Effector memory CD8-positive, alpha-beta T cell (primary cell): ENCODE results near the gene IRX1.

Source experiments
- ATAC-seq: fragments of 150-1000 bp; cut with Tn5 transposase; replicated peaks from 2 replicates; pipeline ENCODE4 v1.10.0; 2021; ENCODE audit warnings: mild to moderate bottlenecking, moderate library complexity
- DNase-seq, 3 experiments: peaks; one replicate each; pipeline ENCODE4 v3.0.0; 2021
- H3K27ac Mint-ChIP-seq, 2 donors: one replicate each; pipeline ENCODE4 v1.8.0; 2022; ENCODE audit warnings: mild to moderate bottlenecking in 2 of 2, mixed read lengths in 2 of 2, moderate library complexity in 2 of 2
- H3K27me3 Mint-ChIP-seq, 2 donors: one replicate each; pipeline ENCODE4 v1.8.0; 2022; ENCODE audit warnings: mixed read lengths in 2 of 2
- H3K36me3 Mint-ChIP-seq: one replicate; pipeline ENCODE4 v1.8.0; 2022; ENCODE audit warnings: mild to moderate bottlenecking, moderate library complexity, mixed read lengths; ENCODE audit not compliant: insufficient read depth
- H3K4me1 Mint-ChIP-seq, 2 donors: one replicate each; pipeline ENCODE4 v1.8.0; 2022; ENCODE audit warnings: low read depth in 2 of 2, mixed read lengths in 2 of 2
- H3K4me3 Mint-ChIP-seq, 2 donors: one replicate each; pipeline ENCODE4 v1.8.0; 2022; ENCODE audit warnings: mild to moderate bottlenecking in 2 of 2, mixed read lengths in 2 of 2, moderate library complexity in 2 of 2
- H3K9me3 Mint-ChIP-seq, 2 donors: one replicate each; pipeline ENCODE4 v1.8.0; 2022; ENCODE audit warnings: mixed read lengths in 2 of 2

Gene IRX1

DNA sequence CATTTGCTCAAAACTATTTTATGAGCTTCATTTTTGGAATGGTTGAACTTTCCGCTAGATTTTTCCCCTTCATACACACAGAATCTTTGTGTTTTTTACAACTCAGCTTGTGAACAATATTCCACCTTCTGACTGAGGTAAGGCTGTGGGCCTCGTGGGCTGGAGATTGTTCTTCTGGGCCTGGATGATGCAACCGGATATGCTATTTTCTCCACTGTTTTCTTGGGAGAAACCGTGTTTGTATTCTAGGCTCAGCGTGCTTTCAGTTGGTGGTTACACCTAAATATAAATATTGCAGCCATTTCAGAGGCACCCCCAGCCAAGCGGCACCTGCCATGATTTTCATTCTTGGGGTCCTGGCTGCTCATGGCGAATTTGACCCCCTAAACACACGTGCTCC lies 55.2 kb downstream of the IRX1 start:
- no peaks in the 10 kb centered on the region for H3K27me3 Mint-ChIP-seq
- ATAC-seq = no peak
- H3K36me3 Mint-ChIP-seq = no peaks in the 10 kb centered on the region
- H3K9me3 Mint-ChIP-seq = peaks cover 0 to 3% of the 10 kb centered on the region in 2 donors
- H3K27ac Mint-ChIP-seq = no peak overlapping the region
- H3K4me3 Mint-ChIP-seq = no peak overlapping the region
- DNase-seq = no peak
- no peaks in the 10 kb centered on the region for H3K4me1 Mint-ChIP-seq
